ENCODE results near the gene FGF18. TPM values are rescaled to one million over a fixed set of nuclear protein-coding genes. Genes with fewer than 3 reads are reported as not detected.

FGF18 gene
- polyA plus RNA-seq, 3 donors: not detected

DNA sequence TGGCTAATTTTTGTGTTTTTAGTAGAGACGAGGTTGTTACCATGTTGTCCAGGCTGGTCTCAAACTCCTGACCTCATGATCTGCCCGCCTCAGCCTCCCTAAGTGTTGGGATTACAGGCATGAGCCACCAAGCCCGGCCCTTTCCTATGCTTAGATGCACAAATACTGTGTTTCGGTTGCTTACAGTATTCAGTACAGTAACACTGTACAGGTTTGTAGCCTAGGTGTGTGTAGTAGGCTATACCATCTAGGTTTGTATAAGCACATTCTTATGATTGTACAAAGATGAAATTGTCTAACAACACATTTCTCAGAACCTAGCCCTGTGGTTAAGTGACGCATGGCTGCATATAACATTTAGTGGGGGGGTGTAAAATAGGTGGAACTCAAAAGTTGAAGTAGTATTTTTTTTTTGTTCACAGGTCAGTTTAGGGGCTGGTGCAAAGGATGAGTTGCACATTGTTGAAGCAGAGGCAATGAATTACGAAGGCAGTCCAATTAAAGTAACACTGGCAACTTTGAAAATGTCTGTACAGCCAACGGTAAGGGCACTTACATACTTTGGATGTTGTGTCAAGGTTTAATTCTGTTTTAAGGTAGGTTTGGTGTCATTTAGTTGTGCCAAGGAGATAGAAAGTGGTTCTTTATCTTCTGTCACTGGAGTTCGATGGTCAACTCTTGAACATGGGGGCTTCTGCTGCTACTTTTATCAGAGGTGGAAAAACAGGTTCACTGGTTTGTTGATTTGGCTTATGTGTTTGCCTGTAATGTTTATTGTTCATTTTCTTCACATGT lies 28.4 kb upstream of the FGF18 start:
- Histone ChIP-seq H2AFZ (ENCODE audit: insufficient read depth, low read depth, low read length, poor library complexity, severe bottlenecking) (no peak overlapping the region), H3K36me3 (replicated peaks in 1 of 2; ENCODE audit: control insufficient read depth in 1 of 2, insufficient read depth in 2 of 2, low read length in 2 of 2) (peaks cover 47 to 55% of the 10 kb centered on the region in 2 donors), H3K4me2 (replicated peaks; ENCODE audit: extremely low read depth, low read length, poor library complexity, severe bottlenecking) (no peak overlapping the region), H3K4me1 (ENCODE audit: control insufficient read depth in 1 of 2, insufficient read depth in 2 of 2, low read length in 2 of 2) (peaks cover 23 to 37% of the 10 kb centered on the region in 2 donors), H3K27me3 (ENCODE audit: control insufficient read depth in 2 of 2, insufficient read depth in 2 of 2, low read length in 2 of 2) (no peaks in the 10 kb centered on the region), H4K20me1 (ENCODE audit: insufficient read depth, low read length) (peaks cover 75% of the 10 kb centered on the region), H3K79me2 (ENCODE audit: insufficient read depth, low read length) (peaks cover 92% of the 10 kb centered on the region), H3K4me3 (replicated peaks in 1 of 3; ENCODE audit: low read depth in 2 of 3, low read length in 3 of 3) (no peak overlapping the region), H3K9me3 (replicated peaks in 1 of 2; ENCODE audit: control insufficient read depth in 1 of 2, insufficient read depth in 1 of 2, low read length in 2 of 2) (no peaks in the 10 kb centered on the region), H3K9ac (ENCODE audit: insufficient read depth, low read length, poor library complexity, severe bottlenecking) (no peak overlapping the region), H3K27ac (ENCODE audit: low read depth in 1 of 2, low read length in 2 of 2) (no peak overlapping the region)
- Mint-ChIP-seq H3K36me3 (peaks cover 41 to 55% of the 10 kb centered on the region in 2 donors), H3K9me3 (peaks cover 0 to 6% (median 0%) of the 10 kb centered on the region in 7 donors), H3K4me3 (no peak overlapping the region), H3K4me1 (peaks cover 42% of the 10 kb centered on the region), H3K27ac (no peak overlapping the region), H3K27me3 (ENCODE audit: low read depth in 3 of 3) (peaks cover 0 to 3% (median 0%) of the 10 kb centered on the region in 3 donors)
- no peak for DNase-seq
- TF ChIP-seq, protein P1, sequence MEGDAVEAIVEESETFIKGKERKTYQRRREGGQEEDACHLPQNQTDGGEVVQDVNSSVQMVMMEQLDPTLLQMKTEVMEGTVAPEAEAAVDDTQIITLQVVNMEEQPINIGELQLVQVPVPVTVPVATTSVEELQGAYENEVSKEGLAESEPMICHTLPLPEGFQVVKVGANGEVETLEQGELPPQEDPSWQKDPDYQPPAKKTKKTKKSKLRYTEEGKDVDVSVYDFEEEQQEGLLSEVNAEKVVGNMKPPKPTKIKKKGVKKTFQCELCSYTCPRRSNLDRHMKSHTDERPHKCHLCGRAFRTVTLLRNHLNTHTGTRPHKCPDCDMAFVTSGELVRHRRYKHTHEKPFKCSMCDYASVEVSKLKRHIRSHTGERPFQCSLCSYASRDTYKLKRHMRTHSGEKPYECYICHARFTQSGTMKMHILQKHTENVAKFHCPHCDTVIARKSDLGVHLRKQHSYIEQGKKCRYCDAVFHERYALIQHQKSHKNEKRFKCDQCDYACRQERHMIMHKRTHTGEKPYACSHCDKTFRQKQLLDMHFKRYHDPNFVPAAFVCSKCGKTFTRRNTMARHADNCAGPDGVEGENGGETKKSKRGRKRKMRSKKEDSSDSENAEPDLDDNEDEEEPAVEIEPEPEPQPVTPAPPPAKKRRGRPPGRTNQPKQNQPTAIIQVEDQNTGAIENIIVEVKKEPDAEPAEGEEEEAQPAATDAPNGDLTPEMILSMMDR (IDR thresholded peaks at IDR 0.05): no peak
- intact Hi-C loops (cut with micrococcal nuclease): no loop called here
- WGBS (ENCODE audit: insufficient coverage): 65% methylated on average over 5 of the region's 8 CpGs

DNA sequence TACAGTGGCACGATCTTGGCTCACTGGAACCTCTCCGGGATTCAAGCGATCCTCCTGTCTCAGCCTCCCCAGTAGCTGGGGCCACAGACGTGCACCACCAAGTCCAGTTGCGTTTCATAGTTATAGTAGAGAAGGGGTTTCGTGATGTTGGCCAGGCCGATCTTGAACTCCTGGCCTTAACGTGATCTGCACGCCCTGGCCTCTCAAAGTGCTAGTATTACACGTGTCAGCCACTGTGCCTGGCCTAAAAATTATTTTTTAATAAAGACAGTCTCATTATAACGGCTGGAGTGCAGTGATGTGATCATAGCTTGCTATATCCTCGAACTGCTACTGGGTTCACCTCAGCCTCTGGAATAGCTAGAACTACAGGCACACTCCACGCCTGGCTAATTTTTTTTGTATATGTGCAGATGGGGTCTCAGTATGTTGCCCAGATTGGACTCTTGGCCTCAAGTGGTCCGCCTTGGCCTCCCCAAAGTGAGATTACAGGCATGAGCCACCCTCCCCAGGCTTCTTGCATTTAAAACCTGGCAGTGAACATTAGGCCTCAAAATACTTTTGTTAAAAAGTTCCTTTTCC lies 27.4 kb upstream of the FGF18 start:
- Histone ChIP-seq H3K4me1 (ENCODE audit: control insufficient read depth in 1 of 2, insufficient read depth in 2 of 2, low read length in 2 of 2) (peaks cover 18 to 31% of the 10 kb centered on the region in 2 donors), H2AFZ (ENCODE audit: insufficient read depth, low read depth, low read length, poor library complexity, severe bottlenecking) (no peak overlapping the region), H3K4me3 (replicated peaks in 1 of 3; ENCODE audit: low read depth in 2 of 3, low read length in 3 of 3) (no peak overlapping the region), H3K9me3 (replicated peaks in 1 of 2; ENCODE audit: control insufficient read depth in 1 of 2, insufficient read depth in 1 of 2, low read length in 2 of 2) (no peaks in the 10 kb centered on the region), H3K79me2 (ENCODE audit: insufficient read depth, low read length) (peaks cover 100% of the 10 kb centered on the region), H3K27me3 (ENCODE audit: control insufficient read depth in 2 of 2, insufficient read depth in 2 of 2, low read length in 2 of 2) (no peaks in the 10 kb centered on the region), H3K27ac (ENCODE audit: low read depth in 1 of 2, low read length in 2 of 2) (no peak overlapping the region), H3K36me3 (replicated peaks in 1 of 2; ENCODE audit: control insufficient read depth in 1 of 2, insufficient read depth in 2 of 2, low read length in 2 of 2) (peaks cover 55 to 65% of the 10 kb centered on the region in 2 donors), H4K20me1 (ENCODE audit: insufficient read depth, low read length) (peaks cover 85% of the 10 kb centered on the region), H3K9ac (ENCODE audit: insufficient read depth, low read length, poor library complexity, severe bottlenecking) (no peak overlapping the region), H3K4me2 (replicated peaks; ENCODE audit: extremely low read depth, low read length, poor library complexity, severe bottlenecking) (no peak overlapping the region)
- 97% methylated on average over 9 of the region's 14 CpGs for WGBS (ENCODE audit: insufficient coverage)
- no peak for DNase-seq
- intact Hi-C loops (cut with micrococcal nuclease): no loop called here
- TF ChIP-seq, protein P1 (IDR thresholded peaks at IDR 0.05): no peak
- Mint-ChIP-seq H3K4me3 (no peak overlapping the region), H3K36me3 (peaks cover 50 to 65% of the 10 kb centered on the region in 2 donors), H3K4me1 (peaks cover 35% of the 10 kb centered on the region), H3K27me3 (ENCODE audit: low read depth in 3 of 3) (peaks cover 0 to 1% (median 0%) of the 10 kb centered on the region in 3 donors), H3K27ac (no peak overlapping the region), H3K9me3 (peaks cover 0 to 6% (median 0%) of the 10 kb centered on the region in 7 donors)
